Measurements from ENCODE around the gene CDK3. TPM values are rescaled to one million over a fixed set of nuclear protein-coding genes. Genes with fewer than 3 reads are reported as not detected.

Gene CDK3
- total RNA-seq, 1 experiment from 2014 or later, result 7.1 TPM

GRCh38 chr17:76008208-76008607 is 7.6 kb downstream of the CDK3 start:
- H3K4me1 ChIP-seq (ENCODE audit: control insufficient read depth in 1 of 2, insufficient read depth in 2 of 2, low read length in 2 of 2), result peaks cover 0 to 13% of the 10 kb centered on the region in 2 experiments; a peak in 2 of 4 replicates
- CTCF ChIA-PET, result interaction anchor here (0.5 to 7.1 kb wide), 4 partner anchors 9 to 1268 kb away, joined by 3 to 68 read pairs (median 6); partner anchors contain the start of gene MRPL38
- BruUV-seq (replicated peaks), result no TSS peak

More at GRCh38 chr17:76008208-76008607, 7.6 kb downstream of the CDK3 start:
- POLR2A ChIA-PET, result interaction anchor here (0.8 kb wide), 1 partner anchor 97 kb away, joined by 3 read pairs; no protein-coding TSS in a partner anchor
- no peak overlapping the region for H2AFZ ChIP-seq (ENCODE audit: low read depth, low read length, poor library complexity, severe bottlenecking)
- RAD21 ChIA-PET (ENCODE audit: low non-redundant PET in 1 of 2, low total read pairs in 2 of 2, uncharacterized antibody in 2 of 2, unreplicated experiment in 2 of 2), result interaction anchor here in 1 of 2 experiments (0.6 kb wide), 1 partner anchor 497 kb away, joined by 7 read pairs; no protein-coding TSS in a partner anchor
- H3K9me3 ChIP-seq (ENCODE audit: control insufficient read depth in 1 of 2, insufficient read depth in 1 of 2, low read depth in 1 of 2, low read length in 2 of 2), result no peaks in the 10 kb centered on the region
- H4K20me1 ChIP-seq (ENCODE audit: insufficient read depth), result no peaks in the 10 kb centered on the region
- H3K27me3 ChIP-seq (ENCODE audit: insufficient read depth, low read length), result no peaks in the 10 kb centered on the region
- ATAC-seq, result no peak
- H3K36me3 ChIP-seq (ENCODE audit: control insufficient read depth in 1 of 2, insufficient read depth in 2 of 2, low read length in 2 of 2), result peaks cover 23 to 29% of the 10 kb centered on the region in 2 experiments; a peak in 2 of 4 replicates
- H3K9ac ChIP-seq (ENCODE audit: low read length), result no peak overlapping the region
- no peaks in the 10 kb centered on the region for H3K9me2 ChIP-seq (ENCODE audit: insufficient read depth)
- H3K4me2 ChIP-seq (ENCODE audit: low read length), result no peak overlapping the region
- no peak for TF ChIP-seq ATF3 (IDR thresholded peaks at IDR 0.05)
- no peak for TF ChIP-seq YY1 (IDR thresholded peaks at IDR 0.05; ENCODE audit: extremely low read depth, insufficient replicate concordance, low read depth, low read length)
- TF ChIP-seq POLR2AphosphoS5 (IDR thresholded peaks at IDR 0.05; ENCODE audit: low read depth, low read length), result no peak
- no peak for TF ChIP-seq TCF7L2 (IDR thresholded peaks at IDR 0.05; ENCODE audit: borderline replicate concordance, extremely low read depth, insufficient read depth, insufficient read length)
- TF ChIP-seq FOSL1 (IDR thresholded peaks at IDR 0.05; ENCODE audit: low read depth), result no peak
- no peak for TF ChIP-seq SIN3A (IDR thresholded peaks at IDR 0.05; ENCODE audit: low read depth)
- no peak for TF ChIP-seq JUND (IDR thresholded peaks at IDR 0.05)
- no peak for TF ChIP-seq EGR1 (IDR thresholded peaks at IDR 0.05; ENCODE audit: low read depth)
- no peak for TF ChIP-seq EZH2phosphoT487 (IDR thresholded peaks at IDR 0.05; ENCODE audit: borderline replicate concordance)
- TF ChIP-seq ELF1 (IDR thresholded peaks at IDR 0.05; ENCODE audit: borderline replicate concordance, low read depth), result no peak
- TF ChIP-seq REST (IDR thresholded peaks at IDR 0.05; ENCODE audit: low read depth), result no peak
- no peak for TF ChIP-seq RAD21 (IDR thresholded peaks at IDR 0.05; ENCODE audit: low read depth)
- TF ChIP-seq ZNF274 (IDR thresholded peaks at IDR 0.05; ENCODE audit: low read depth, low read length), result no peak
- TF ChIP-seq, protein P1, sequence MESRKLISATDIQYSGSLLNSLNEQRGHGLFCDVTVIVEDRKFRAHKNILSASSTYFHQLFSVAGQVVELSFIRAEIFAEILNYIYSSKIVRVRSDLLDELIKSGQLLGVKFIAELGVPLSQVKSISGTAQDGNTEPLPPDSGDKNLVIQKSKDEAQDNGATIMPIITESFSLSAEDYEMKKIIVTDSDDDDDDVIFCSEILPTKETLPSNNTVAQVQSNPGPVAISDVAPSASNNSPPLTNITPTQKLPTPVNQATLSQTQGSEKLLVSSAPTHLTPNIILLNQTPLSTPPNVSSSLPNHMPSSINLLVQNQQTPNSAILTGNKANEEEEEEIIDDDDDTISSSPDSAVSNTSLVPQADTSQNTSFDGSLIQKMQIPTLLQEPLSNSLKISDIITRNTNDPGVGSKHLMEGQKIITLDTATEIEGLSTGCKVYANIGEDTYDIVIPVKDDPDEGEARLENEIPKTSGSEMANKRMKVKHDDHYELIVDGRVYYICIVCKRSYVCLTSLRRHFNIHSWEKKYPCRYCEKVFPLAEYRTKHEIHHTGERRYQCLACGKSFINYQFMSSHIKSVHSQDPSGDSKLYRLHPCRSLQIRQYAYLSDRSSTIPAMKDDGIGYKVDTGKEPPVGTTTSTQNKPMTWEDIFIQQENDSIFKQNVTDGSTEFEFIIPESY (IDR thresholded peaks at IDR 0.05; ENCODE audit: extremely low read depth, insufficient replicate concordance, low read length), result no peak
- H3K4me3 ChIP-seq (replicated peaks in 1 of 2; ENCODE audit: low read depth in 1 of 2, low read length in 2 of 2), result no peak overlapping the region
- H3K79me2 ChIP-seq (ENCODE audit: insufficient read depth, low read length), result no peaks in the 10 kb centered on the region
- no peak overlapping the region for H3K27ac ChIP-seq (ENCODE audit: low read depth, low read length)
- intact Hi-C loops (cut with micrococcal nuclease), result no loop called here
- no peak for DNase-seq (ENCODE audit: low read depth, low spot score)
